Right kidney (tissue), 1 donor: ENCODE data around the gene PRG3.
"Not testable (repeated sequence)": the region's sequence is repeated elsewhere in the genome, so short reads cannot be mapped to it uniquely, and the experiment has no call there.

Experiments
- DNase-seq: peaks from one replicate; pipeline ENCODE4 v3.0.0-alpha.2; 2016

Gene PRG3

GRCh38 chr11:57408771-57409170 is 27.8 kb upstream of the PRG3 start:
- no peak for DNase-seq

DNA sequence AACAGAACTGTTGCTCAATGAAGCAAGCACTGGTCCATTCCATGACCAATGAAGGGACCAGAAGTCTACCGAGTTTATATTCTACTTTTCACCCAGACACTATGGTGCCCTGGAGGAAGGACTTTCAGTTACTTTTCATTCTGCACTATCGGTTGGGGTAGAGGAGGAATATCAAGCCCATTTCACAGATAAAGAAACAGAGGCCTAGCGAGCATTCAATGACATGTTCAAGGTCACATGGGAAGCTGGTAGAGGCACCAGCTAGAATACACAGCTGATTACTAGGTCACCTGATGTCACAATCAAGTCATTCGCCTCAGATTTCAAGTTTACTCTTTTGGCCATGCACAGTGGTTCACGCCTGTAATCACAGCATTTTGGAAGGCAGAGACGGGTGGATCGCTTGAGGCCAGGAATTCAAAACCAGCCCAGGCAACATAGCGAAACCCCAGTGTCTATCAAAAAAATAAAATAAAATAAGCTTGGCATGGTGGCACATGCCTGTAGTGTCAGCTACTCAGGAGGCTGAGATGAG is 27.1 kb upstream of the PRG3 start:
- DNase-seq: no peak

GRCh38 chr11:57407010-57407920 is 26.3 kb upstream of the PRG3 start:
- DNase-seq: no peak

- no peak for DNase-seq
Measured at GRCh38 chr11:57406337-57406904, 25.5 kb upstream of the PRG3 start.

- no peak for DNase-seq
Measured at GRCh38 chr11:57405271-57405860, 24.4 kb upstream of the PRG3 start.

DNA sequence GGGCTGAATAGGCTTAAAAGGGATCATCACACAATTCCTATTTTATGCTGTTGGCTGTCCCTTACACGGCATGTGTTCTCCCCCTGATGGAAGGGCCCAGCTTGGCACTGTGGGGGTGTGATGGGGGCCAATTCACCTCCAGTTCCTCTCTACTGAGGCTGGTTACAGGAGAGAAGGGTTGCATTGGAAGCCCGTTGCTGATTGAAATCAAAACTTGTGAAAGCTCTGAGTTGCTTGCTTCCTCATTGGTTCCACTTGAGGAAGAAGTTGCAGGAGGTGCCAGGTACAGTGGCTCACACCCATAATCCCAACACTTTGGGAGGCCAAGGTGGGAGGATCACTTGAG is 22.8 kb upstream of the PRG3 start:
- DNase-seq: no peak

DNA sequence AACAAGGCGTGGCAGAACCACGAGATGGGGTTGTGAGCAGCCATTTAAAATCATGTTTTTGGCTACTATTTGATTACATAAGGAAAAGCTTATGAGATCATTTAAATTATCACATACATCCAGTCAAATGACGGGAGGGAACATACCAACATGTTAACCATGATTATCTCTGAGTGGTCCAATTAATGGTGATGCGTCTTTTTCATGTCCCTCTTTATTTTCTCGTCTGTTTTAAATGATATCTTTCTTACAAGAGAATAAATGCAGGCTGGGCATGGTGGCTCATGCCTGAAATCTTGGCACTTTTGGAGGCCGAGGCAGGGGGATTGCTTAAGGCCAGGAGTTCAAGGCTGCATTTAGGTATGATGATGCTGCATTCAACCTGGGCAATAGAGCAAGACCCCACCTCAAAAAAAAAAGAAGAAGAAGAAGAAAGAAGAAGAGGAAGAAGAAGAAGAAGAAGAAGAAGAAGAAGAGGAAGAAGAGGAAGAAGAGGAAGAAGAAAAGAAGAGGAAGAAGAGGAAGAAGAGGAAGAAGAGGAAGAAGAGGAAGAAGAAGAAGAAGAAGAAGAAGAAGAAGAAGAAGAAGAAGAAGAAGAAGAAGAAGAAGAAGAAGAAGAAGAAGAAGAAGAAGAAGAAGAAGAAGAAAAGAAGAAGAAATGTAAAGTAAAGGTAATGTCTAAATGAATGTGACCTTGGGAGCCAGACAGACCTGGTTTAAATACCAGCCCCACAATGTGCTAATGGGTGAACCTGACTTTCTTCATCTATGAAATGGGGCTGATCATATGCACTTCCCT is 22.3 kb upstream of the PRG3 start:
- not testable (repeated sequence) for DNase-seq

GRCh38 chr11:57402188-57403002 is 21.4 kb upstream of the PRG3 start:
- no peak for DNase-seq

DNA sequence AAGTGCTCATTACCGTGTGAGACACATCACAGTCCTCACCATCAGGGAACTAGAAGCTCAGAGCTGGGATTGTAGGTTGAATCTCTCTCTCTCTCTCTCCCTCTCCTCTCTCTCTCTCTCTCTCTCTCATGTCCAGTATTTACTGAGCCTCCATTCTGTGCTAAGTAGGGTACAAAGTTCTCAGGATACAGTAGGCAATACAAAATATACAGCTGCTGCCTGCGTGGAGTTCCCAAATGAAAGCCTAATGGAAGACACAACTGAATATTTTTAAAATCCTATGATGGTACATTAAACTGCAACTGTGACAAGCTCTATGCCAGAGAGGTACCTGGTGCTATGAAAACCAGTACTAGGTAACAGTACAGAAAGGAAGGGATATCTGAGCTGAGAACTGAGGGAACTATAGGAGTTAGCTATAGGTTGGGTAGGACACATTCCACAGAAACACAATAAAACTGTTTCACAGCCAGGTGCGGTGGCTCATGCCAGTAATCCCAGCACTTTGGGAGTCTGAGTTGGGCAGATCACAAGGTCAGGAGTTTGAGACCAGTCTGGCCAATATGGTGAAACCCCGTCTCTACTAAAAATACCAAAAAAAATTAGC is 19.1 kb upstream of the PRG3 start:
- no peak for DNase-seq

DNA sequence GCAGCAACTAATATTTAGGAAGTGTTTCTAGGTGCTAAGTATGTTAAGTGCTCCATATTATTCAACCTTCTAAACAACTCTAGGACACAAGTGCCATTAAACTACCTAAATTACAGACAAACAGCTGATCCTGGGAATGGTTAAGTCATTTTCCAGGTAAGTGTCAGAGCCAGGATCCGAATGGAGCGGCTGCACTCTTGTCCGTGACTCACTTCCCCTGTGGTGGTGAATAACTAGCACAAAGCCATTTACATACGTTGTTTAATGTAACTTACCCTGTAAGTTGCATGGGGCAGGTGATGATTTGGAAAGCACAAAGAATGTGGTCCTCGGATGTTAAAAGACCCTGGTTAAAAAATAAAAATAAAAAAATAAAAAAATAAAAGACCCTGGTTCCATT is 18.3 kb upstream of the PRG3 start:
- no peak for DNase-seq

DNA sequence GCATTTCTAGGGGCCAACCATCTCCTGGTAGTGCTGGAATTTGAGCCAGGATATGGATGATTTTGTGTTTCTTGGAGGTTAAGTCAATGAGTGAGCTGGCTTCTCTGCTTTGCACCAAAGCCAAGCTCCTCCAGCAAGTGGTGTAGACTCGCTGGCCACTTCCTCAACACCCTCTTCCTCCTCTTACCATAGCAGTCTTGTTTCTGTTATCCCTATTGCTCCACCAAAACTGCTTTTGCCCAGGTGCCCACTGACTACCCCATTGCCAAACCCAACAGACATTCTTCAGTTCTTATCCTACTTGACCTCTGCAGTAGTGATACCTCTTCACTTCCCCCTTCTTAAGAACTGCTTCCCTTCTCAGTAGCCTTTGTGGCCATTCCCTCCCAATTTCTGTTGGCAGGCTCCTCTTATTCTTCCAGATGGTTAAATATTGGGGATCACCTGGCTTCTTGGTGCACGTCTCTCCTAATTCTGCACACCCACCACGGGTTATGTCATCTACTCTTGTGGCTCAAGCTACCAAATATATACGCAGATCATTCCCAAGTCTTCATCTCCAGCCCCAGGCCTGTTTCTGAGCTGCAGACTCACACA is 16.5 kb upstream of the PRG3 start:
- no peak for DNase-seq

GRCh38 chr11:57396744-57397143 is 15.8 kb upstream of the PRG3 start:
- DNase-seq: no peak

GRCh38 chr11:57395905-57396623 is 15.1 kb upstream of the PRG3 start:
- no peak for DNase-seq

DNA sequence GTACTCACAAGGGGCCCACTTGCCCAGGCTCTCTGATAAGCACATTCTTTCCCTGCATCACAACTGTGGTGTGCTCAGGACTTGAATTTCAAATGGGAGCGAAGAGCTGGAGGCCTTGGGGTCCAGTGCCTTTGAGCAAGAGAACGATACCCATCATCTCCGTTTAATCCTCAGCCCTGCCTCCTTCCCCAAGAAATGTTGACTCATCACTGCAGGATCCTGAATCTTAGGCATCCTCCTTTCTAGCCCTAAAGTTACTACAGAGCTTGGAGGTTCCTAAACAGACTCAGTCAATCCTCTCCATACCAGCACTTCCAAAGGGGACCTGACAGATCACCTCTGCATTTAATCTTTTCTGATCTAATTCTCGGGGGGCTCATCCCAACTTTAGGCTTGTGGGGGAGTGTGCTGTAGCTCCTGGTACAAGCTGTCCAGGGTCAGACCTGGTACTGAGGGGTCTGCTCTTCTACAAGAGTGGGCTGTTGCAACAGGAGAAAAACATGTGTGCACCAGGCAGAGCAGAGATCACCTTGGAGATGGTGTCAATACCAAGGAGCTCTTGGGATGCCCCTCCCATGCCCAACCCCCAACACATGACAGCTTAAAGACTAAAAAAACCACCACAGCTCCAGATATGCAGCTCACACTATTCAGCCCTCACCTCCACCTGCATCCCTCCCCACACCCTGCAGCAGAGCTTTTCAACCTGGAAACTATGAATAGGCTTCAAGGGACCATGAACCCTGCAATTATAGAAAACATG is 13.4 kb upstream of the PRG3 start:
- DNase-seq: no peak

- no peak for DNase-seq
Measured at GRCh38 chr11:57392763-57393105, 11.8 kb upstream of the PRG3 start.

DNA sequence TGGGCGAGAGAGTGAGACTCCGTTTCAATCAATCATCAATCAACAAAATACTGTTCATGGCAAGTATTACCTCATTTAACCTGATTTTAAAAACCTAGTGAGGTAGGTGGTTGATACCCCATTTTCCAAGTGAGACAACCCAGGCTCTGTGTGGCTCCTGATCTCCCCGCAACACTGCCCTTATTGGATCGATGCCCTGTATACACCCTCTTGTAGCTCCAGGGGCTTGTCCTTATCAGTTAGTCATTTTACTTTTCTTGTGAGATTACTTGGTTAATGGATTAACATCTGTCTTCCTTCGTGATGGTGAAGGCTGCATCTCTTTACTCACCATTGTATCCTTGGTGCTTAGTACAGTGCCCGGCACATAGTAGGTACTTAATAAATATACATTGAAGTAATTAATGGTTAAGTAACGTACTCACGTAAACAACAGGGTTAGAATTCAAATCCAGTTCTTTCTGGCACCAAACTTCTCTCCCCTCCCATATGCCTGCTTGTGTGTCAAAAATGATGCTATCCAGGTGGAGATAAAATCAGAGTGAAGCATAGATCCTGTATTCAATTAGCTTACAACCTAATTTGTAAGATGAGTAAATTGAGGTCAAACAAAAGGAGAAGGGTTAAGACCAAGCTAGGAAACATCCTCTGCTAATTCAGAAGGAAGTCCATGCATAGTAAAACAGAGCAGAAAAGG is 11.3 kb upstream of the PRG3 start:
- no peak for DNase-seq

GRCh38 chr11:57391539-57391938 is 10.6 kb upstream of the PRG3 start:
- DNase-seq: no peak

DNA sequence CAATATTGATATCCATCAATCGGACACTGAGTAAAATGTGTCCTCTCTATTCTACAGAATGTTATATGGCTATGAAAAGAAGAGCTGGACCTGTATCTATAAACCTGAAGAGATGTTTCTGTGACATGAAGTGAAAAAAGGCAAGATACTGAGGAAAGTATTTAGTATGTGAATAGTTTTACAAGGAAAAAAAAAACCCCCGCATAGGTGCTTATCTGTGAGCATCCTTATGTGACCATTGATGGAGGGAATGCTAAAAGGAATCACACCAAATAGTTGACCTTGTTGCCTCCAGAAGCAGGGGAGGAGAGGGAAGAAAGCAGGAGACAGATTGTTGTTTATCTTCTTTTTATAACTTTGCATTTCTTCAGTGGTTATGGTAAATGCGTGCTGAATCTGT is 10.2 kb upstream of the PRG3 start:
- no peak for DNase-seq

DNA sequence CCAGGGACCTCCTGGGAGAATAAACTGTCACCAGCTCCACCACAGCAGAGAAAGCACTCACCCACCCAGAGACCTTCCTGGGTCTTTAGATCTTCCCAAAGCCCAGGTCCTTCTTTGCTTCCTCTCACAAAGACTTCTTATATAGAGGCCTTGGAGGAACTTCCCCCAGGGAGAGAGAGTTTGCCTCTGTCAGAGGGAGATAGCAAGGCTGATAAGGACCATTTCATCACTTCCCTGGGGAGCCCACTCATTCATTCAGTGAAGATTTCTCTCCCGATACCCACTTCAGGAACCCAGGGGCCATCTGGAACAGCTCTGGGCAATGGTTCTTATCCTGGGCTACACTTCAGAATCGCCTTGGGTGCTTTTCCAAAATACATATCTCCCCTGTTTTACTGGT is 9.6 kb upstream of the PRG3 start, which contains the start of gene PRG2:
Gene PRG2 (minus strand): TSS at position 116 of the 400 bp plus-strand sequence. CDS start 706 bp downstream, outside the sequence.
- no peak for DNase-seq
